GM19452 (cell line): ENCODE measurements around the gene SCT.

Source experiments
- ATAC-seq: cut with Tn5 transposase; IDR thresholded peaks from one replicate; pipeline ENCODE4 v1.9.1; 2021; ENCODE audit not compliant: unreplicated experiment

The SCT gene

DNA sequence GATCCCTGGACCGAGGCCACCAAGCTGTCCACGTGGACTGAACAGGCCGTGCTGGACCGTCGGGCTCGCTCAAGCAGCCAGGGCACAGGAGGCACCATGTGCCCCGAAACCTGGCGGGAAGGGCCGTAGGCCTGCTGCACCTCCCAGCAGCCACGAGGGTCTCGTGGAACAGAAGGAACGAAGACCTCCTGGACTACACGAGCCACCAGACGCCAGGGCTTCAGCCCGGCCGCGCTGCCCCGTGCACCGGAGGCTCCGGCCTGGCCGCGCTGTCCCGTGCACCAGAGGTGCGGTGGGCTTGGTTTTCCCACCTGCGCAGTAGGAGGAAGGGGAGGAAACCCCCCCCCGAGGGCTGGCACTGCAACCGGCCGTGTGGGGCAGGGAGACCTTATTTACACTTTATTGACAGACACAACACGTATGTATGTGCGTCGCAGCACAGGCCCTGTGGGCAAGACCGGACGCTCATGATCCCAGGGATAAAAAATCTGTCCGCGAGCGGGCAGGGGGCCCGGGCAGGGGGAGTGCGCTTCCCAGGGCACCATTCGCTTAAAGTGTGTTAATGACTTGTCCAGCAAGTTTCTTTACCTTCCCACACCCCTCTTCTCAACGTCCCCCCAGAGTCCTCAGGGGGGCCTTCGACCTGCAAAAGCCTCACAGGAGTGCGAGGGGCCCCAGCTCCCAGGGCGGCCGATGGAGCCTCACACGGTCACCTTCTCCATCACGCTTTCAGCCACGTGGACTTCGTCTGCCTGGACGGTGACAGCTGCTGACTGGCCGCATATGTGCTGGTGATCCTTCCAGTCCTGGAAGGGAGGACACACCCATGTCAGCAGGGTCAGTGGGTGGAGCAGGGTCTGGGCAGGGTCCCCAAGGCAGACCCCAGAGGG lies 17.1 kb upstream of the SCT start:
- ATAC-seq, result no peak

- ATAC-seq, result no peak
Measured at GRCh38 chr11:643366-643765, 16.4 kb upstream of the SCT start.

DNA sequence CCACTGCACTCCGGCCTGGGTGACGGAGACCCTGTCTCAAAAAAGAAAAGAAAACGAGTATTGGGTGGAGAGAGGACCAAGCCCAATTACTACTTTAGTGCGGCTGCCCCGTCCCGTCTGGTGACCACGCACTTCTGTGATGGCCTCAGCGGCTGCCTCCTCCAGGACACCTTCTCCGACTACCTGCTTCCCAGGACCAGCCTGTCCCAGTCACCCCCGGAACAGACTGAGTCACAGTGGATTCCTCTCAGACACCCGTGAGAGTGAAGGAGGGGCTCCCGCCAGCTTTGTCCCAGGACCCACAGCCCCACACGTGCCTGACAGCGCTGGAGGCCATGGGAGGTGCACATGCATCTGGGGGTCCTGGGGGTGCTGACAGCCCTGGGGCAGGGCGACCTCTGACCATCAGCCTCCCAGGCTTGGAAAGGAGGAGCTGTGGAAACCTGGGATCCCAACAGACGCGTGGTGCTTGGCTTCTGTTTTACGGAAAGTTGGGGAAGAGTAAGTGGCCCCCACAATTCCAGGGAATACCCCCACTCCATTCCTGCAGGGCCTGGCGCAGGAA lies 14.9 kb upstream of the SCT start:
- ATAC-seq, result no peak

- no peak for ATAC-seq
Measured at GRCh38 chr11:640021-640706, 13.2 kb upstream of the SCT start.

DNA sequence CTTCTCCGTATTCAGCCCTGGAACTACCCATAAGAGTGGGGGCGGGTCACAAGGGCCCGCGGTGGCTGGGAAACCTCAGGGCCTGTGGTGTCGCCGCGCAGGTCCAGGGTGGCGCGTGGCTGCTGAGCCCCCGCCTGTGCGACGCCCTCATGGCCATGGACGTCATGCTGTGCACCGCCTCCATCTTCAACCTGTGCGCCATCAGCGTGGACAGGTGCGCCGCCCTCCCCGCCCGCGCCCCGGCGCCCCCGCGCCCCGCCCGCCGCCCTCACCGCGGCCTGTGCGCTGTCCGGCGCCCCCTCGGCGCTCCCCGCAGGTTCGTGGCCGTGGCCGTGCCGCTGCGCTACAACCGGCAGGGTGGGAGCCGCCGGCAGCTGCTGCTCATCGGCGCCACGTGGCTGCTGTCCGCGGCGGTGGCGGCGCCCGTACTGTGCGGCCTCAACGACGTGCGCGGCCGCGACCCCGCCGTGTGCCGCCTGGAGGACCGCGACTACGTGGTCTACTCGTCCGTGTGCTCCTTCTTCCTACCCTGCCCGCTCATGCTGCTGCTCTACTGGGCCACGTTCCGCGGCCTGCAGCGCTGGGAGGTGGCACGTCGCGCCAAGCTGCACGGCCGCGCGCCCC lies 12.5 kb upstream of the SCT start:
- ATAC-seq, result no peak

DNA sequence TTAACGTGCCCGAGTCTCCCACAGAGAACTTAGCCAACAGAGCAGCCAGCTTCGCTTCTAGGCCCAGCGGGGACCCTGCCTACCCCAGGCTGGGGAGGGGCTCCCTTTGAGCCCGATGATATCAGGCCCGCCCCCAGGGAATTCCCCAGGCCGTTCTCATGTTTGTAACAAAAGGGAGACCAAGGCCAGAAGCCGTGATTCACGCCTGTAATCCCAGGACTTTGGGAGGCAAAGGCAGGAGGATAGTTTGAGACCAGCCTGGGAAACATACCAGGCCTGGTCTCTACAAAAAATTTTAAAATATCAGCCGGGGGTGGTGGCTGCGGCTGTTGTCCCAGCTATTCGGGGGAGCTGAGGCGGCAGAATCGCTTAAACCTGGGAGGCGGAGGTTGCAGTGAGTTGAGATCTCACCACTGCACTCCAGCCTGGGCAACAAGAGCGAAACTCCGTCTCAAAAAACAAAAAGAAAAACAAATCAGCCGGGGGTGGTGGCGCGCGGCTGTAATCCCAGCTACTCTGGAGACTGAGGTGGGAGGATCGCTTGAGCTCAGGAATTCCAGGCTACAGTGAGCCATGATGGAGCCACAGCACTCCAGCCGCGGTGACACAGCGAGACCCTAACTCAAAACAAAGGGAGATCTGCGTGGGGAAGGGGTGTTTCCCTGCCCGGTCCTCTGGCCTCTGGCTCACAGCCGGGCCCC lies 11.8 kb upstream of the SCT start:
- no peak for ATAC-seq

DNA sequence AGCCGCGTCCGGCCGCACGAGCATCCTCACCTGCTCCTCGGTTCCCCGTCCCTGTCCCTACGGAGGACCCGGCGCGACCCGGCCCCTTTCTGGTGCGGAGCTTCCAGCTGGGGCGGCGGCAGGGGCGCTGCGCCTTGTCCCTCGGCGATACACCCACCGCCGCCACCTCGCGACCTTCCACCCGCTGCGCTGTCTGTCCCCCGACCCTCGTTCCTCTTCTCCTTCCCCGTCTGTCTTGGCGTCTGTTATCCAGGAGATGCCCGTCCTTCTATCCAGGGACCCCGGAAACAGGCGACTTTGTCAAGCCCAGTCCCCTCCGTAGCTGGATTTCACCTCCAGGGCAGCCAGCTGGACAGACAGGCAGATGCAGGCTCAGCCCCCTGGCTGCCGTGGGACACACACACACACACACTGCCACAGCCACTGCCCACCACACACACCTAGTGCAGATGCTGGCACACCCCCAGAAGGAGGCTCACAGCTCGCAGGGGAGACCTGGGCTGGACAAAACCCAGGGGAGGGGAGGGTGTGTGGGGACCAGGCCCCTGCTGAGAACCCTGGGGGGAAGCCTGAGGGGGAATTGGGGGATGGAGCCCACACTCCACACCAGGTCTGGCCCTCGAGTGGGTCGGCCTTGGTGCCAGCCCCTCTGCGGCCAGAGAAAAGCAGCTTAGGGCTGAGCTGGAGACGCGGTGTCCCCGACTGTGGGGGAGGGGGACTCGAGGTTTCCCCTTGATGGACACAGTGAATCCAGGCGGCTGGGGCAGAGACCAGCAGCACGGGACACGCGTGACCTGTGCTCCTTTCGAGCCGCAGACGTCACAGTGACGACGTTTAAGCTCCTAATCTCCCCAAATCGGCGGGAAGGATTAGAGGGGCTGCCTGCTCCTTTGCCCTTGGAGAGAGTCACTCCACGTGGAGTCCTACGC lies 10.9 kb upstream of the SCT start:
- ATAC-seq, result no peak

- no peak for ATAC-seq
Measured at GRCh38 chr11:637333-637592, 10.3 kb upstream of the SCT start.

DNA sequence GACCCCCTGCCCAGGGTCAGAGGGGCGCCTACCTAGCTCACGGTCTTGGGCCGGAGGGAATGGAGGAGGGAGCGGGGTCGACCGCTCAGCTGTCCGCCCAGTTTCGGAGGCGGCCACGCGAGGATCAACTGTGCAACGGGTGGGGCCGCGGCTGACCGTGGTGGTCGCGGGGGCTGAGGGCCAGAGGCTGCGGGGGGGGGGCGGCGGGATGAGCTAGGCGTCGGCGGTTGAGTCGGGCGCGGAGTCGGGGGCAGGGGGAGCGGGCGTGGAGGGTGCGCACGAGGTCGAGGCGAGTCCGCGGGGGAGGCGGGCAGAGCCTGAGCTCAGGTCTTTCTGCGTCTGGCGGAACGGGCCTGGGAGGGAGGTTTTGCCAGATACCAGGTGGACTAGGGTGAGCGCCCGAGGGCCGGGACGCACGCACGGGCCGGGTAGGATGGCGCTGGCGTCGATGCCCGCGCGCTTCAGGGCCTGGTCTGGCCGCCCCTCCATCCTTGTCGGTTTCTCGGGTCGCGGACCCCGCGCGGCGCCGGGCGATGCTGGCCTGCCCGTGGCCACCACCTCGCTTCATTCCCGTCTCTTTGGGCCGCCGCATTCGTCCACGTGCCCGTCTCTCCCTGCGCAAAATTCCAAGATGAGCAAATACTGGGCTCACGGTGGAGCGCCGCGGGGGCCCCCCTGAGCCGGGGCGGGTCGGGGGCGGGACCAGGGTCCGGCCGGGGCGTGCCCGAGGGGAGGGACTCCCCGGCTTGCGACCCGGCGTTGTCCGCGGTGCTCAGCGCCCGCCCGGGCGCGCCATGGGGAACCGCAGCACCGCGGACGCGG lies 9.7 kb upstream of the SCT start, which contains the start of gene DRD4:
TSS of gene DRD4 (plus strand) at position 759 of the 822 bp plus-strand sequence. CDS start at position 795, 36 bp downstream.
- no peak for ATAC-seq

DNA sequence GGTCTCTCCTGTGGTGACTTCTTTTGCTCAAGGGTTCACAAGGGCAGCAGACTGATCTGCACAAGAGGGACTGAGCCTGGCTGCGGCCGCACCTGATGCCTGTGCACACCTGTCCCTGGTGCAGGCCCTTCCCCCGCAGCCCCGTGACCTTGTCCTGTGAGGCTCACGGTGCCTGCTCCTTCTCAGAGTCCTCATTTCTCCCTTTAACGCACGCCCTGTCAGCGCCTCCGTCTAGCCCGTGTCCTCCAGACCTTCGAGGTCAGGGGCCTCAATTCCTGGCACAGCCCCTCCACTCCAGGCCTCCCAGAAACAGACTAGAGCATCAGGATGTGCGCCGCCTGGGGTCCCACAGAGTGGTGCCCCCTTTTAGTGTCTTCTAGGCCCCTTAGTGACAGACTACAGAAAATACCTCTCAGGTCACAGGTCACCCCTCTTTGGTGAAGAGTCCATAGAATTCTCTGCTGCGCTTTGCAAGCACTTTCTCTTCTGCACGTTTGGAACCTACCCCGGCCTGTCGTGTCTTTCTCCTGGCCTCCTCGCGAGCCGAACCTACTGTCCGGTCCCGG lies 9.0 kb upstream of the SCT start:
- no peak for ATAC-seq

- ATAC-seq, result no peak
Measured at GRCh38 chr11:630871-631270, 3.9 kb upstream of the SCT start.

DNA sequence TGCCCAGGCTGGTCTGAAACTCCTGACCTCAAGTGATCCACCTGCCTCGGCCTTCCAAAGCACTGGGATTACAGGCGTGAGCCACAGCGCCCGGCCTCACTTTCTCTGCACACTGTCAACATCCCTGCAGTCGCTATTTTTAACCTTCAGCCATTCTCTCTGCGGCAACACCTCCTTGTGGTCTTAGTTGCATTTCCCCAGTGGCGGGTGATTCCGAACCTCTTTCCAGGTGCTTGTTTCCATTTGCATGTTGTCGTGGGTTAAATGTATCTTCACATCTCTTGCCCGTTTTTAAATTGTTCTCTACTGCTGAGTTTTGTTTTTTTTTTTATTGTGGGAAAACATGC lies 2.2 kb upstream of the SCT start:
- no peak for ATAC-seq

DNA sequence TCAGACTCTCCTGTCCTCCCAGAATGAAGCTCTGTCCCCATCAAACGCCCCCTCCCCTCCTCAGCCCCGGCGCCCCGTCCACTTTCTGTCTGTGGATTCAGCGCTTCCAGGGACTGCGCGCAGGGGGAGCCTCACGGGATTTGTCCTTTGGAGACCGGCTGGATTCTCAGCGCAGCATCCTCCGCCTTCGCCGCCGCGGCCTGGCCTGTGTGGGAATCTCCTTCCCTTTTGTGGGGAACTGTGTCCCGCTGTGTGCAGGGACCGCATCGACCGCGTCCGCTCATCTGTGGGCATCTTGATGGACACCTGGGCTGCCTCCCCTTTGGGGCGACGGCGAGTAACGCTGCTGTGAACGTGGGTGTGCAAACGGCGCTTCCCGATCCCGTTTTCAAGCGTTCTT lies 1.1 kb upstream of the SCT start:
- no peak for ATAC-seq

DNA sequence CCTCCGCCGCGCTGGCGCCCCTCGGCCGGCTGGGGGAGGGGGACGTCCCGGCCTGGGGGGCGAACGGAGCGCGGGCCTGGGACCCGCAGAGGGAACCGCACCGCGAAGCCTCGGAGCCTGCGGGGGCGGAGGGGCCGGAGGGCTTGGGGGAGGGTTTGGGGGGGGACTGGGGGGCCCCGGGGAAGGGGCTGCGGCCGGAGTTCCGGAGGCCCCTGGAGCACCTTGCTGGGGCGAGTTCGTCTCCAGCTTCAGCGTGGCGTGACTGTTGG lies 261 bp upstream of the SCT start:
- no peak for ATAC-seq

- no peak for ATAC-seq
Measured at GRCh38 chr11:625636-626268, 1.2 kb downstream of the SCT start.

DNA sequence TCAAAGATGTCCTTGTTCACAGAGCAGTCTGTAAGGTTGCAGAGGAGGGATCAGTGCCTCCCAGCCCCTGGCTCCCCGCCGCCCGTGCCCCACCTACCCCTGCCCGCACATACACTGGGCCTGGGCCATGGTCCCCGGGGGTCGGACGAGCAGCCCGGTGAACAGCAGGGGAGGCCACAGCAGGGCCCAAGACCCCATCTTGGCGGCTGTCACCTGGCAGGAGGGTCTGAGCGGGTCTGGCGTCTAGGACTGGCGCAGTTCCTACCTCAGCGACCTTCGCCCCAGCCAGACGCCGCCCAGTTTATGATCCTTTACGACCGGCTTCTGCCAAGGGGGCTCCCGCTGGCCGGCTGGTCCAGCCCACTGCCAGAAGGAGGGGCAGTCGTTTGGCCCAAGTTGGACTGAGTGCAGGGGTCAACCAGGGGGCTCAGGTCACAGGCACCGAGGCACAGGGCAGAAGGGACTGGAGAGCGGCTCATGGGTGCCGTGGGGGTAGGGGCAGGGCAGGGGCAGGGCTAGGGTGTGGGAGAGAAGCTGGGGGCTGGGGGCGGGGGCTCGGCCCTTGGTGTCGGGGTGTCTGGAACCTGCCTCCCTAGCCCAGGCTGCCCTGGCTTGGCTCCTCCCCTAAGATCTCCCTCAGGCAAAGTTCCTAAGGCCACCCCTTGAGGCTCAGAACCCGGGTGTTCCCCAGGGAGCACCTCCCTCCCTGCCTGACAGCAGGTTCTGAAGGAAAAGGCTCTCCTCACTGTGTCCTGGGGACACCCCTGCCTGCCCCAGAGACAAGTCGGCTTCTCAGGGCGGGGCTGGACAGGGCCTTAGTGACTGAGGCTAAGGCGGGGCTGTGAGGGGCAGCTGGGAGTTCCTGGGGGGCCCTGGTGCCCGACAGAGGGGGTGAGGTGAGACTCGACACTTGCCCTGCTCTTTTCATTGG lies 2.0 kb downstream of the SCT start, which contains the start of gene CDHR5:
TSS of gene CDHR5 (minus strand) at position 251 of the 931 bp plus-strand sequence. CDS start at position 198, 53 bp downstream.
- ATAC-seq, result no peak

DNA sequence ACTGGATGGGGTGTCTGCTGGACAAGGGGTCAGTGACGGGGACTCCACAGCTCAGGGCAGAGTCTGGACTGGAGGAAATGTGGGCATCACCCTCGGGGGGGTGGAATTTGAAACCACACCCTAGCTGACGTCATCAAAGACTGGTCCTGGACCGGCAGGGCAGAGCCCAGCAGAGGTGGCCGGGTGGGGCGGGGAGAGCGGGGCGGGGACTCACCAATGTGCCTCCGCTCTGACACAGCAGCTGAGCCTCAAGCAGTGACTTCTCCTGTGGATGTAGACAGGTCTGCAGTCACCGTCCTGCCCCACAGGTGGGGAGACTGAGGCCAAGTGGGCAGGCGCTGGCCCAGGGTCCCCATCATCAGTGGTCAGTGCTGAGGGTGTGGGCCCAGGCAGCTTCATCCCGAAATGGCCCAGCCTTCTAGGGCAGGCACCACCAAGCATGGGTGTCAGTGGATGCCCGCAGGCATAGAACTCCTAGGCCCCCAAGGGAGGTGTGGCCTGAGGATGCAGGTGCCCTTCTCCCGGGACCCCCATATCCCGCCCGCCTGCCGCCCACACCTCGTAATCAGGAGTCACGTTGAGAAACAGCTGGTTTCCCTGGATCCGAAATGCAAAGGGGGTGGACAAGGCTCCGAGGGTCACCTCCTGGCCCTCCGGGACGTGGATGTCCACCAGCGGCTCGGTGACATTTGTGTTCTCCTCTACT lies 2.8 kb downstream of the SCT start:
- no peak for ATAC-seq
